OCI-LY3 (cell line): ENCODE measurements around the gene TAF7L.
"Not testable (repeated sequence)": the region's sequence is repeated elsewhere in the genome, so short reads cannot be mapped to it uniquely, and the experiment has no call there.

Experiments
- EZH2phosphoT487 ChIP-seq: fragments of 200-600 bp; shearing (Covaris generic); IDR thresholded peaks from 2 replicates; pipeline ENCODE4 v1.6.1; 2018; ENCODE audit warnings: antibody characterized with exemption, mixed run types, low read depth
- TF ChIP-seq, protein P1 (sequence below): fragments of 200-600, 300-600 bp; sonication (generic); IDR thresholded peaks from 2 replicates; pipeline ENCODE4 v1.5.1; 2014; ENCODE audit warnings: antibody characterized with exemption, low read length, low read depth

DNA sequence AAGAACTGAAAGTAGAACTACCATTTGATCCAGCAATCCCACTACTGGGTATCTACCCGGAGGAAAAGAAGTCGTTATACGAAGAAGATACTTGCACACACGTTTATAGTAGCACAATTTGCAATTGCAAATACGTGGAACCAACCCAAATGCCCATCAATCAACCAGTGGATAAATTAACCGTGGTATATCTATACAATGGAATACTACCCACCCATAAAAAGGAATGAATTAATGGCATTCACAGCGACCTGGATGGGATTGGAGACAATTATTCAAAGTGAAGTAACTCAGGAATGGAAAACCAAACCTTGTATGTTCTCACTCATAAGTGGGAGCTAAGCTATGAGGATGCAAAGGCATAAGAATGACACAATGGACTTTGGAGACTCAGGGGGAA, 43.2 kb upstream of the TAF7L start:
- TF ChIP-seq, protein P1, sequence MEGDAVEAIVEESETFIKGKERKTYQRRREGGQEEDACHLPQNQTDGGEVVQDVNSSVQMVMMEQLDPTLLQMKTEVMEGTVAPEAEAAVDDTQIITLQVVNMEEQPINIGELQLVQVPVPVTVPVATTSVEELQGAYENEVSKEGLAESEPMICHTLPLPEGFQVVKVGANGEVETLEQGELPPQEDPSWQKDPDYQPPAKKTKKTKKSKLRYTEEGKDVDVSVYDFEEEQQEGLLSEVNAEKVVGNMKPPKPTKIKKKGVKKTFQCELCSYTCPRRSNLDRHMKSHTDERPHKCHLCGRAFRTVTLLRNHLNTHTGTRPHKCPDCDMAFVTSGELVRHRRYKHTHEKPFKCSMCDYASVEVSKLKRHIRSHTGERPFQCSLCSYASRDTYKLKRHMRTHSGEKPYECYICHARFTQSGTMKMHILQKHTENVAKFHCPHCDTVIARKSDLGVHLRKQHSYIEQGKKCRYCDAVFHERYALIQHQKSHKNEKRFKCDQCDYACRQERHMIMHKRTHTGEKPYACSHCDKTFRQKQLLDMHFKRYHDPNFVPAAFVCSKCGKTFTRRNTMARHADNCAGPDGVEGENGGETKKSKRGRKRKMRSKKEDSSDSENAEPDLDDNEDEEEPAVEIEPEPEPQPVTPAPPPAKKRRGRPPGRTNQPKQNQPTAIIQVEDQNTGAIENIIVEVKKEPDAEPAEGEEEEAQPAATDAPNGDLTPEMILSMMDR = not testable (repeated sequence)
- not testable (repeated sequence) for TF ChIP-seq EZH2phosphoT487
